Large intestine (tissue), 12 donors: ENCODE results near the gene CYBB. TPM values are rescaled to one million over a fixed set of nuclear protein-coding genes. Genes with fewer than 3 reads are reported as not detected.
A peak's percentile ranks its signal among the peaks of the same experiment; 100 is the strongest.

Experiments used
- DNase-seq, 2 donors: peaks; one replicate each; pipeline versions ENCODE4 v3.0.0 to v3.0.0-alpha.2; 2013
- H3K27ac ChIP-seq: one replicate; pipeline ENCODE4 v1.5.1; 2013; ENCODE audit warnings: low read length
- H3K27me3 ChIP-seq: 2 replicates; pipeline ENCODE4 v1.6.1; 2013; ENCODE audit warnings: low read length; ENCODE audit not compliant: control insufficient read depth, insufficient read depth
- H3K36me3 ChIP-seq: 2 replicates; pipeline ENCODE4 v1.6.1; 2013; ENCODE audit warnings: low read length; ENCODE audit not compliant: control insufficient read depth, insufficient read depth
- H3K4me1 ChIP-seq: one replicate; pipeline ENCODE4 v1.6.1; 2013; ENCODE audit warnings: low read length; ENCODE audit not compliant: control insufficient read depth, insufficient read depth
- H3K4me3 ChIP-seq: one replicate; pipeline ENCODE4 v1.5.1; 2013; ENCODE audit warnings: low read length
- H3K9me3 ChIP-seq: one replicate; pipeline ENCODE4 v1.6.1; 2013; ENCODE audit warnings: mild to moderate bottlenecking, low read depth, low read length, moderate library complexity; ENCODE audit not compliant: control insufficient read depth
- WGBS: methylation state at CpG from one replicate; pipeline ENCODE4 v1.1.5; 2013; ENCODE audit warnings: low lambda C conversion rate; ENCODE audit not compliant: insufficient coverage; 5-methylcytosine and 5-hydroxymethylcytosine counted together
- long read RNA-seq, 11 donors: transcript quantifications; one replicate each; lab custom pipeline, GENCODE V29; 2026
- polyA plus RNA-seq: library from polyadenylated mRNA; unstranded; fragments of 120-200 nt; gene quantifications from one replicate; pipeline ENCODE4 v1.2.1, GENCODE V29; 2013

Gene CYBB
- polyA plus RNA-seq, result 15.9 TPM
- long read RNA-seq, donor 1, result 0 reads
- long read RNA-seq, donor 2, full-length matches to known transcripts, result 1 of 10 reads
- long read RNA-seq, donor 2, partial matches to known transcripts, result 9 of 10 reads
- long read RNA-seq, donor 2, other reads (novel, unspliced or antisense), result 0 of 10 reads
- long read RNA-seq, donor 3, full-length matches to known transcripts, result 5 of 5 reads
- long read RNA-seq, donor 3, partial matches to known transcripts, result 0 of 5 reads
- long read RNA-seq, donor 3, other reads (novel, unspliced or antisense), result 0 of 5 reads
- long read RNA-seq, donor 4, full-length matches to known transcripts, result 2 of 2 reads
- long read RNA-seq, donor 4, partial matches to known transcripts, result 0 of 2 reads
- long read RNA-seq, donor 4, other reads (novel, unspliced or antisense), result 0 of 2 reads
- long read RNA-seq, donor 5, full-length matches to known transcripts, result 2 of 2 reads
- long read RNA-seq, donor 5, partial matches to known transcripts, result 0 of 2 reads
- long read RNA-seq, donor 5, other reads (novel, unspliced or antisense), result 0 of 2 reads
- long read RNA-seq, donor 6, full-length matches to known transcripts, result 4 of 4 reads
- long read RNA-seq, donor 6, partial matches to known transcripts, result 0 of 4 reads
- long read RNA-seq, donor 6, other reads (novel, unspliced or antisense), result 0 of 4 reads
- long read RNA-seq, donor 7, full-length matches to known transcripts, result 2 of 2 reads
- long read RNA-seq, donor 7, partial matches to known transcripts, result 0 of 2 reads
- long read RNA-seq, donor 7, other reads (novel, unspliced or antisense), result 0 of 2 reads
- long read RNA-seq, donor 8, full-length matches to known transcripts, result 2 of 2 reads
- long read RNA-seq, donor 8, partial matches to known transcripts, result 0 of 2 reads
- long read RNA-seq, donor 8, other reads (novel, unspliced or antisense), result 0 of 2 reads
- long read RNA-seq, donor 9, full-length matches to known transcripts, result 1 of 1 reads
- long read RNA-seq, donor 9, partial matches to known transcripts, result 0 of 1 reads
- long read RNA-seq, donor 9, other reads (novel, unspliced or antisense), result 0 of 1 reads
- long read RNA-seq, donor 10, full-length matches to known transcripts, result 5 of 5 reads
- long read RNA-seq, donor 10, partial matches to known transcripts, result 0 of 5 reads
- long read RNA-seq, donor 10, other reads (novel, unspliced or antisense), result 0 of 5 reads
- long read RNA-seq, donor 11, full-length matches to known transcripts, result 2 of 2 reads
- long read RNA-seq, donor 11, partial matches to known transcripts, result 0 of 2 reads
- long read RNA-seq, donor 11, other reads (novel, unspliced or antisense), result 0 of 2 reads

DNA sequence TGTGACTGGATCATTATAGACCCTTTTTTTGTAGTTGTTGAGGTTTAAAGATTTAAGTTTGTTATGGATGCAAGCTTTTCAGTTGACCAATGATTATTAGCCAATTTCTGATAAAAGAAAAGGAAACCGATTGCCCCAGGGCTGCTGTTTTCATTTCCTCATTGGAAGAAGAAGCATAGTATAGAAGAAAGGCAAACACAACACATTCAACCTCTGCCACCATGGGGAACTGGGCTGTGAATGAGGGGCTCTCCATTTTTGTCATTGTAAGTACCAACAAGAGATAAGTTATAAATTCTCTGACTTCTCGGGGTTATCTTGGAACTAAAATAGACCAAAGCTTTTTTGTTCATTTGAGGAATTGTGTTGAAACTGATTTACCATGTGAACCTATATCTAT lies at the start of gene CYBB:
TSS of gene CYBB (plus strand) at position 203 of the 400 bp plus-strand sequence. CDS start at position 222, 19 bp downstream.
- no peaks in the 10 kb centered on the region for H3K4me1 ChIP-seq
- no CpG with 5 or more reads among the region's 2 CpGs for WGBS
- H3K27me3 ChIP-seq, result no peaks in the 10 kb centered on the region

DNA sequence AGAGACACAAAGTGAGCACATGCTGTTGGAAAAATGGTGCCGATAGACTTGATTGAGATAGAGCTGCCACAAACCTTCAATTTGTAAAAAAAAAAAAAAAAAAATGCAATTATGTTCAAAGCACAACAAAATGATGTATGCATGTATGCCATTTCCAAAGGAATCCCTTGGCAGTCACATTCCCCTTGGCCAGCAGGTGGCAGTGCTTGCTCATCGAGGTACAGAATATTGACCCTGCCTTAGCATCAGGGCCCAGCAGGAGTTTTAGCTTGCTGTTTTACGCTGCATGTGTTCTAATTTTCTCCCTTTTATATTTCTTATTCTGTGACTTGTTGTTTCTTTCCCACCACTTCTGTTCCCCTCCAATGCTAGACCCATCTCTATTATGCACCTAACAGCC lies 34.5 kb upstream of the CYBB start:
- DNase-seq, result peak; percentile 37 to 55
- Histone ChIP-seq H3K4me3 (no peak overlapping the region), H3K4me1 (no peaks in the 10 kb centered on the region), H3K27me3 (no peaks in the 10 kb centered on the region), H3K9me3 (no peaks in the 10 kb centered on the region), H3K36me3 (no peaks in the 10 kb centered on the region), H3K27ac (no peak overlapping the region)
- 40% methylated on average over 1 of the region's 3 CpGs for whole genome bisulfite sequencing

More for the DNA sequence above, at the start of gene CYBB:
- no peaks in the 10 kb centered on the region for H3K9me3 ChIP-seq
- H3K4me3 ChIP-seq, result no peak within 1 kb of the TSS
- DNase-seq, result no peak
- no peaks in the 10 kb centered on the region for H3K36me3 ChIP-seq
- no peak within 1 kb of the TSS for H3K27ac ChIP-seq

DNA sequence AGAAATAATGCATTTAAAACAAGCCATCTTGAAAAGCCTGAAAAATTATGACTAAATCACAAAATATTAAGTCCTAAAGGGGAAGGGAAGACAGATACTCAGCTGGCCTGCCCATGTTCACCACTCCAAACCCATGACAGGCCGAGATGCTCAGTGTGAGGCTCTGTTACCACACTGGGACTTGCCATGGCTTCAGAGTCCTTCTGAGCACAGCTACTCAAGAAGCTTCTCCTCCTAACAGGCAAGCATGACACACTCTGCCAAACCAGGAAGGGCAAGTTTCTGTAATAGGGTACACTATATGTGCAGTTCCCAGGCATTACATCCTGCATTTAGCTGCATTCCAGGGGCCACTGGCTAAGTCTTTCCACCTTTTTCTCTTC lies 34.0 kb upstream of the CYBB start:
- Histone ChIP-seq H3K27ac (no peak overlapping the region), H3K4me1 (no peaks in the 10 kb centered on the region), H3K4me3 (no peak overlapping the region), H3K27me3 (no peaks in the 10 kb centered on the region), H3K36me3 (no peaks in the 10 kb centered on the region), H3K9me3 (no peaks in the 10 kb centered on the region)
- no peak for DNase-seq
- WGBS, result no CpG with 5 or more reads among the region's 1 CpG

DNA sequence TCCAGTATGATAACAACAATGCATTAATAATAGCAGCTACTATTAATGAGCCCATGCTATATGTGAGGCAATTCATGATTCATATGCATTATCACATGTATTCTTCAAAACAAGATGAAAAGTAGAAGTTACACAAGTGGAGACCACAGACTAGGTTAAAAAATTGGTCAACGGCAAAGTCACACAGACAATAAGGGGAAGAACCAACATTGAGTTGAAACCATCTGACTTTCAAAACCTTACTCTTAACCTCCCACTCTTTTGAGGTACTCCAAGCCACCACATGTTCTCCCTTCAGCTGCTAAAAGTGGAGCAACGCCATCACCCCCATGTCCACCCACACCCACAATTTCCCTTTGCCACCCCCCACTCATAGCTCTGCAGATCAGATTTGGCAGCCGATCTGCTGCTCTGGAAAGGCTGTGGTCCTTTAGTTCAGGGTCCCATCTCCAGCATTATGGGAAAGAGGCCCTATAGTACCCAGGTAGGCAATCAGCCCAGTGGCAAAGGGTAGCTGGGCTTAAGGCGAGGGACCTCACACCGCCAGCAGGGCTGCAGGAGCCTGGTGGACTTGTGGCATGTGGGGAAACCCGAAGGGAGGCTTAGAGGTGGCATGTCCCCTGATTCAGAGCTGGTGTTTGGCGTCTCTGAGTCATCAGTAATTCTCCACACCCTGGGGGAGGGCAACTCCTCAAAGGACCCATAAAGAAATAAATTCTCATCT lies 33.5 kb upstream of the CYBB start:
- DNase-seq, result no peak
- H3K27me3 ChIP-seq, result no peaks in the 10 kb centered on the region
- no peaks in the 10 kb centered on the region for H3K4me1 ChIP-seq
- no peaks in the 10 kb centered on the region for H3K36me3 ChIP-seq
- no CpG with 5 or more reads among the region's 7 CpGs for WGBS
- no peak overlapping the region for H3K27ac ChIP-seq
- H3K4me3 ChIP-seq, result no peak overlapping the region
- no peaks in the 10 kb centered on the region for H3K9me3 ChIP-seq

DNA sequence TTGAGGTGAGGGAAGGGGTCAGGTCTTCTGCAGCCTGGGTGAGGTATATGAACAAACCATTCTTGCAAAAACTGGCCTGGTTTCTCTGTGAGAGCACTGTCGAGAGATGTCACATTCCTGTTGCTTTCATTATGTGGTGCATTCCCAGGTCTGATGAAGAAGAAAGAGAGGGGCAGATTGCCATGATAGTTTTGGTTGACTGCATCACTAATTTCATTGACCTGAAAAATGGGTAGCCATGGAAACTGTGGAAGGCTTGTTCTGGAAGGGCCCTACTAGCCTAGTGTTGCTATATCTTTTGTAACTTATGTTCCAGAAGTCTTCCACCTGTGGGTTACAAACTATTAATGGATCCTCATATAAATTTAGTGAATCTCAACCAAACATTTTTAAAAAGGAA lies 32.9 kb upstream of the CYBB start:
- no peaks in the 10 kb centered on the region for H3K27me3 ChIP-seq
- no peak for DNase-seq
- no peaks in the 10 kb centered on the region for H3K36me3 ChIP-seq
- H3K4me3 ChIP-seq, result no peak overlapping the region
- no peak overlapping the region for H3K27ac ChIP-seq
- H3K9me3 ChIP-seq, result no peaks in the 10 kb centered on the region
- no CpG with 5 or more reads among the region's 1 CpG for WGBS
- H3K4me1 ChIP-seq, result no peaks in the 10 kb centered on the region

GRCh38 chrX:37752281-37752680 lies 27.6 kb upstream of the CYBB start:
- Histone ChIP-seq H3K4me3 (no peak overlapping the region), H3K9me3 (no peaks in the 10 kb centered on the region), H3K36me3 (no peaks in the 10 kb centered on the region), H3K27me3 (no peaks in the 10 kb centered on the region), H3K4me1 (no peaks in the 10 kb centered on the region), H3K27ac (no peak overlapping the region)
- no peak for DNase-seq
- no CpG with 5 or more reads among the region's 2 CpGs for WGBS

GRCh38 chrX:37752936-37753335 lies 26.9 kb upstream of the CYBB start:
- DNase-seq, result no peak
- Histone ChIP-seq H3K4me1 (no peaks in the 10 kb centered on the region), H3K4me3 (no peak overlapping the region), H3K27me3 (no peaks in the 10 kb centered on the region), H3K36me3 (no peaks in the 10 kb centered on the region), H3K27ac (no peak overlapping the region), H3K9me3 (no peaks in the 10 kb centered on the region)

- no CpG with 5 or more reads among the region's 2 CpGs for WGBS
- no peak overlapping the region for H3K27ac ChIP-seq
Observed at GRCh38 chrX:37753384-37753783, 26.5 kb upstream of the CYBB start.

DNA sequence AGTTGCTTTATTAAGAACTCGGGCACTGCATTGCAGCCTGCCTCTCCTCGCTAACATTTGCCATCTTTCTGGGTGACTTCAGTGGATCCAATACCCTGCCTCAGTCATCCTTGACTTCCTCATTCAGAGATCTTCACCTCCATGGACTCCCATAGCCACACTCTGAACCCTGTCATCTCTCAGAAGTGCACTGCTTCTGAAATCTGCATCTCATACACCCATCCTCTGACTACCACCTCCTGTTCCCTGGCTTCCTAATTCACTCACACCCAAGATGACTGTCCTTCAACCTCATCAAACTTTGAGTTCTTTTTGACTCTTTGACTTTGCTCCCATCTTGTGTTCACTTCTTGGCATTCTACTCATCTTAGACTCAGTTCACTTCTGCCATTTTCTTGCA lies 25.3 kb upstream of the CYBB start:
- Histone ChIP-seq H3K4me1 (no peaks in the 10 kb centered on the region), H3K27ac (no peak overlapping the region), H3K9me3 (no peaks in the 10 kb centered on the region), H3K36me3 (no peaks in the 10 kb centered on the region), H3K27me3 (no peaks in the 10 kb centered on the region), H3K4me3 (no peak overlapping the region)
- DNase-seq, result no peak
- no CpG with 5 or more reads among the region's 2 CpGs for WGBS

More at GRCh38 chrX:37753384-37753783, 26.5 kb upstream of the CYBB start:
- no peaks in the 10 kb centered on the region for H3K9me3 ChIP-seq
- no peaks in the 10 kb centered on the region for H3K4me1 ChIP-seq
- H3K4me3 ChIP-seq, result no peak overlapping the region
- no peak for DNase-seq
- no peaks in the 10 kb centered on the region for H3K27me3 ChIP-seq
- no peaks in the 10 kb centered on the region for H3K36me3 ChIP-seq

- no peak for DNase-seq
- no peaks in the 10 kb centered on the region for H3K4me1 ChIP-seq
- no peak overlapping the region for H3K27ac ChIP-seq
- H3K27me3 ChIP-seq, result no peaks in the 10 kb centered on the region
- H3K36me3 ChIP-seq, result no peaks in the 10 kb centered on the region
- H3K9me3 ChIP-seq, result no peaks in the 10 kb centered on the region
- H3K4me3 ChIP-seq, result no peak overlapping the region
Observed at GRCh38 chrX:37755025-37755424, 24.8 kb upstream of the CYBB start.
